GM19240 (cell line): ENCODE data around the gene ANKRD33B.
"Not testable (repeated sequence)": the region's sequence is repeated elsewhere in the genome, so short reads cannot be mapped to it uniquely, and the experiment has no call there.

ENCODE experiments used
- DNase-seq: peaks from one replicate; pipeline ENCODE4 v3.0.0; 2011; ENCODE audit warnings: low spot score; ENCODE audit not compliant: insufficient read length

Gene ANKRD33B

GRCh38 chr5:10655972-10656830 is 92.3 kb downstream of the ANKRD33B start:
- no peak for DNase-seq

GRCh38 chr5:10658265-10658664 is 94.4 kb downstream of the ANKRD33B start:
- no peak for DNase-seq

DNA sequence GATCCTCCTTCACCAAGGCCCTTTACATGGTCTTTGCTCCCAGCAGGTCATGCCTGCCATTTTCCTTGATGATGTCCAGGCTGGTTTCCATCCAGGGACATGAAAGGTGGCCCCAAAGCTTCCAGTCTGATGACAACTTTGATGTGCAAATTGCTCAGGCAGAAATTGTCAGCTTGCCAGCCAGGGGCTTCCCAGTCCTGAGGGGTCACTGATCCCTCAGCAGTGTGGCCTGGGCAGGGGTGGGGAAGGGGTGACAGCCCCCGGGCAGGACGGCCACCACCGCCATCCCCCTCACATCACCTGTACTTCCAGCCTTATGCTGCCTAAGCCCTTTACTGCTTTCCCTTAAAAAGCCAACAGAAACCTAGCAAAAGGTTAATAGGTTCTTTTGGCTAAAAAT is 96.3 kb downstream of the ANKRD33B start:
- DNase-seq: no peak

DNA sequence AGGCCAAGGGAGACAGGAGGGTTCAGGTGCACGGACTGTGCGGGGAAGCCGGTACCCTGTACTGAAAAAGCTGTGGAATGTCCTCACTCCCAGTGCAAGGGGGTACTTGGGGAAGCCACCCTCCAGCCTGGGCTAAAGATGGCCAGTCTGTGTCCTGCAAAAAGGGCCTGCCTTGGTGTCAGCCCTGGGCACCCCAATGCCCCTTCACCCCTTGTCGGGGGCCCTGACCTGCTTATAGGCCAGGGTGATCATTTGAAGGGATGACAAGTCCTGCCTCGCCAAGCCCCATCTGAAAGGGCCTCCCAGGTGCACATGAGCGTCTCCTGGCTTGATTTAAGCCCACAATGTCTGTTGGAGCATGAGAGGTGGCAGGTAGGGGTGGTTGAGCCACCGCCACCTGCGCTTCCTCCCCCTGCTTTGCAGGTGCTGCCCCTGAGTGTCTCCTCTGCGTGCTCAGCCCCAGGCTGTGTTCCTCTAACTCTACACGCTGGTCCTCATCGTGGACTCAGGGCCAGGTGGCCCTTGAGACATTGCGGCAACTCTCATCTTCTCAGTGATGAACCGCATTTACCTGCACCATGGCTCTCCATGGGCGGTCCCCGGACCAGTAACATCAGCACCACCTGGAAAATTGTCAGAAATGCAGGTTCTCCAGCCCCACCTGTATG is 97.0 kb downstream of the ANKRD33B start:
- no peak for DNase-seq

GRCh38 chr5:10661401-10661800 is 97.5 kb downstream of the ANKRD33B start:
- no peak for DNase-seq

DNA sequence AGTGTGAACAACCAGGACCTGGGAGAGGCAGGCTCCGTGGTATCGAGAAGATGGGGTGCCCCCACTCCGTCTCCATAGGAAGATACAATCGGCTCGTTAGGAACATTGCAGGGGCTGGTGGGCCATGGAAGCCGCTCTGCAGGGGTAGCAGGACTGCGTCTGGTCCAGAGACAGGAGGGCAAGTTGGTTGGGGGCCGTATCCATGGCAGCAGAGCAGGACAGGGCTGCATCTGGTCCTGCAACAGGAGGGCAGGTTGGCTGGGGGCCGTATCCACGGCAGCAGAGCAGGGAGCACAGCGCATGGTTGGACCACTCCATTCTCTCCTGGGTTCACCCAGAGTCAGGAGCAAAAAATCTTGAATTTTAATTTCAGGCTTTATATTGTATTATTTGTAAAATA is 98.2 kb downstream of the ANKRD33B start:
- no peak for DNase-seq

DNA sequence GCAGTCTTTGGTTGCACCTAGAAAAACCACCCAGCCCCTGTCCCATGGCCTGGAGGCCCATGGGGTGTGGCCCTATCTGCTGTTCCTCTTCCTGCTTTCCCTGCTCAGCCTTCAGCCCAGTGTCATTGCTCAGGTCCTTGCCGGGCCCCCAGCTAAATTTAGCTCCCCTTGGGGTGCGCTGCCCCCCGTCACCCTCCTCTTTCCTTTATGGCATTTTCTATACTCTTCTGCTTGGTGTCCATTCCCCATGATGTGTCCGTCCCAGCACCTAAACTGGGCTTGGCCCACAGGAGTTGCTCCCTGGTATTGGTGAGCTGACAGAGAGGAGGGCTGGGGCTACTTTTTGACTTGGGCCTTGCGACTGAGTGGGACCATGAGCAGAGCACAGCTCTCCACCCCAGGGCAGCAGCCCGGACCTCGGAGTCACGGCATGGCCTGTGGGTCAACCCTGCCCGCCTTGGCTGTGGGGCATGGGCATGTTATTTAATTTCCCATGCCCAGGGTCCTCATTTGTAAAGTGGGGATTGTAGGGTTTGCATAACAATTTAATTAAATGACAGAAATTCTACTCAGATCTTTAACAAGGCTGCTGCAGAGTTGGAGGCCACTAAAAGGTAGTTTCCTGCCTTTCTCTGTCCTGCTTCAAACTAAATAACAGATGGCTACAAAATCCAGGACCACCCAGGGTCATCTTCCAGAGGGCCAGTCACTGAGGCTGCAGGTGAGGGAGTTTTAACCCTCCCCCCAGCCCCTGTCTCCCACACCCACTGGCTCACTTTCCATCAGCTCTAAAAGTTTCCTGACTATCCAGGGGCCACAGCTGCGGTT is 99.0 kb downstream of the ANKRD33B start:
- no peak for DNase-seq

- no peak for DNase-seq
Measured at GRCh38 chr5:10663489-10664179, 99.8 kb downstream of the ANKRD33B start.

GRCh38 chr5:10664180-10664769 is 100.4 kb downstream of the ANKRD33B start:
- not testable (repeated sequence) for DNase-seq

DNA sequence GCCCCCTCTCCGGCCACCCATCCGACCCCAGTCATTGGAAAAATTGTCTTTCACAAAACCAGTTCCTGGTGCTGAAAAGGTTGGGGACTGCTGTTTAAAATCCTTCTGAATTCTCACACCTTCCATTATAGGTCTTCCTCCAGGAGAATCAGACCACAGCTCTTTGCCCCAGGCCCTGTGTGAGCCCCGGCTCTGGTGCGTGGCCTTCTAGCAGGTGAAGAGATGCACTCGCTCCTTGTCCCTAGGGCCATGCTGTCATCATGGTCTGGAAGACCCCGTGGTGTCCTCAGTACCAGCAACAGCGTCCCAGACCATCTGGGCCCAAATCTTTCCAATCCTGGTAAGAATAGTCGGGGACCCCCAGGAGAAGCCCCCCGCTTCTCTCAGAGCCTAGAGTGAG is 101.9 kb downstream of the ANKRD33B start:
- no peak for DNase-seq

- DNase-seq: no peak
Measured at GRCh38 chr5:10666531-10667299, 102.8 kb downstream of the ANKRD33B start.

DNA sequence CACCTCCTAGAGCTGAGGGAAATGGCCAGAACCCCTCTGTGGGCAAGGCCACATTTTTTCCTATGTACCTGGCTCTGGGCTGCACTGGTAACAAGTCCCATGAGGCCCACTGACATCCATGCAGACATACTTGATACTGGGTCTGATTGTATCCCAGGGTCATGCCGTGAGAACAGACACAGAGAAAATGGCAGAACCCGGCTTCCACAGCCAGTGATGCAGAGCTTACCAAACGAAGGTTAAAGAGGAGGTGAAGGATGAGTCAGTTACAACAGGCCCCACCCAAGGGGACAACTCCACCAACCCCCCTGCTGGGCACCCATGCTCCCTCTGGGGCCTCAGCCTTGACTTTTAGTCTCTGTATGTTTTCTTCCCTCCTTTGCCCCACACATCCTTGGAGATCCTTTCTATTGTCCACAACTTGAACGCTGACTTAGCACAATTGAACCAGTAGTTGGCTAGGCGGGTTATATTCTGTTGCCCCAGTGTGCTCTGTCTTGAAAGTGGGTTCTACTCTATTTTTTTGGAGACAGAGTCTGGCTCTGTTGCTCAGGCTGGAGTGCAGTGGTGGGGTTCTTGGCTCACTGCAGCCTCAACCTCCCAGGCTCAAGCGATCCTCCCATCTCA is 103.7 kb downstream of the ANKRD33B start:
- no peak for DNase-seq

GRCh38 chr5:10668697-10669096 is 104.8 kb downstream of the ANKRD33B start:
- no peak for DNase-seq

DNA sequence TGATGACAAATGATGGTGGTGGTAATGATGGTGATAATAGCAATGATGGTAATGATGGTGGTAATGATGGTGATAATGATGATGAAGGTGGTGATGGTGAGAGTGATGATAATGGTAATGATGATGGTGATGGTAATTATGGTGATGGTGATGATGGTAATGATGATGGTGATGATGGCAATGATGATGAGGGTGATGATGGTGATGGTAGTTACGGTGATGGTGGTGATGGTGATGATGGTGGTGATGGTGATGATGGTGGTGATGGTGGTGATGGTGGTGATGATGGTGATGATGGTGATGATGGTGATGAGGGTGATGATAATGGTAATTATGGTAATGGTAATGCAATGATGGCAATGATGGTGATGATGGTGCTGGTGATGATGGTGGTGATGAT is 106.1 kb downstream of the ANKRD33B start:
- no peak for DNase-seq

GRCh38 chr5:10671041-10672008 is 107.5 kb downstream of the ANKRD33B start:
- no peak for DNase-seq

- no peak for DNase-seq
Measured at GRCh38 chr5:10672146-10673016, 108.5 kb downstream of the ANKRD33B start.

GRCh38 chr5:10673017-10673389 is 109.1 kb downstream of the ANKRD33B start:
- no peak for DNase-seq

DNA sequence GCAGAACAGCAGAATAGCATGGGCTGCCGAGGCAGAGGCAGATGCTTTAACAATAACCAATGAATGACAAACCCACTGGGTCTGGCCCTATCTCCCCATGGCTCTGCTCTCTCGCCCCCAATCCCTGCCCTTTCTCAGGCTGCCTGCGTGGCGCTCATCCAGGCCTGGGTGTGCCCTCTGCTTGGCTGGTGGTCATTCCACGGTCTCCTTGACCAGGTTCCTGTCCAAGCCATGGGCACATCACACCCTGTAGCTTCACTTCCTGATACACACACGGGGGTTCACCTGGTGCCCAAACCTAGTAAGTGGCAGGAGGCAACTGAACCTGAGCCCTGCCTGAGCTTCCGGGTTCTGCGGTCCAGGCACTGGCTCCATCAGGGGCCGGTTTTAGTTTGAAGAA is 109.5 kb downstream of the ANKRD33B start:
- no peak for DNase-seq
